Fibroblast of lung (primary cell): Measurements from ENCODE around the gene CIZ1.

Source experiments
- CTCF ChIP-seq, 2 donors: IDR thresholded peaks in 1 of 2; conservative IDR thresholded peaks in 1 of 2; 1 replicate in 1 of 2; 2 replicates in 1 of 2; pipeline ENCODE4 v1.5.1; 2011 to 2012; ENCODE audit warnings: low read length in 2 of 2, control low read depth in 1 of 2, inconsistent platforms in 1 of 2, low read depth in 1 of 2, mild to moderate bottlenecking in 1 of 2
- EZH2 ChIP-seq: IDR thresholded peaks from 2 replicates; pipeline ENCODE4 v1.5.1; 2012; ENCODE audit warnings: low read length, control low read depth, mild to moderate bottlenecking; ENCODE audit errors: missing control alignments

GRCh38 chr9:128145536-128145935 is 45.8 kb downstream of the CIZ1 start:
- TF ChIP-seq CTCF (conservative IDR thresholded peaks at IDR 0.05 in 1 of 2, IDR thresholded peaks at IDR 0.05 in 1 of 2; ENCODE audit: low read depth in 1 of 2, low read length in 2 of 2) (no peak), EZH2 (no peak)
